Measurements from ENCODE around the gene PACRG.

The PACRG gene

GRCh38 chr6:163218361-163218894, 490.7 kb downstream of the PACRG start:
- DNase-seq, result no peak

DNA sequence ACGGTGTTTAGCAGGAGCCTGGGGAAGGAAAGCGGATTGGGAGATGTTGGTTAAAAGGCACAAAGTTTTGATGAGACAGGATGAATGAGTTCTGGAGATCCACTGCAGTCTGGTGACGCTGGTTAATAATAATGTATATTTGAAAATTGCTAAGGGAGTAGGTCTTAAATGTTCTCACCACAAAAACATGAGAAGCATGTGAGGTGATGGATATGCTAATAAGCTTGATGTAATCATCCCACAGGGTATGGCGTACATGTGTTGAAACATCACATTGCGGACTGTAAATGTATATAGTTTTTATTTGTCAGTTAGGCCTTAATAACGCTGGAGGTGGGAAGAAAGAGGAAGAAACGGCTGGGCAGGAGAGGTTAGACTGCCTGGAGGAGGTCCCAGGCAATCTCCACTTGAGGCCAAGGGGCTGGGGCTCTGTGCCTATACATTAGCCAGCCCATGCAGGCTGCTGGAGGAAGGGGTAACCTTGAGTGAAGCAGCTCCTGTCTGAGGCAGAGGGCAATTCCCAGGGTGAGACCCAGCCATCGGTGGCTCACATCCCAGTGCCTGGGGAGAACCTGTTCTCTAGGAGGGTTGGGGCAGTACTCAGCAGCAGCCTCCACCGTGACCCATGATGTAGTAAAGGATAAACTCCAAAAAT, 498.5 kb downstream of the PACRG start:
- no peak for DNase-seq

- DNase-seq, result no peak
Measured at GRCh38 chr6:163226836-163227485, 499.2 kb downstream of the PACRG start.

DNA sequence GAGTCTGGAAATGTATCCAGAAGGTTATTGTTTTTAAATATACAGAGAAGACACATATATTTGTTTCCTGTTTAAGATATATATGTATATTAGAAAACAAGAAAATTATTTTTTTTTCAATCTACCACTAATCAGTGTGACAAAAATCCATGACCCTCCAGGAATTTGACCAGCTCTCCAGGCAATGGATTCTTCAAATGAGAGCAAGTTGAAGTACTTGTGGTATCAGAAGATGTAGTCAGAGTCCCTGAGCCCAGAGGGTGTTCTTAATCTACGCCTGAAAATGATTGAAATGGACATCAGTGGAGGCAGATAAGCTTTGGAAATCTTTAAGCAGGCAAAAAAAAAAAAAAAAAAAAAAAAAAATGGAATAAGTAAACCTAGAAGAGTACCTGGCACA, 500.3 kb downstream of the PACRG start:
- no peak for DNase-seq

- no peak for DNase-seq
Measured at GRCh38 chr6:163229050-163229449, 501.3 kb downstream of the PACRG start.

- DNase-seq, result no peak
Measured at GRCh38 chr6:163230901-163231300, 503.1 kb downstream of the PACRG start.

- DNase-seq, result no peak
Measured at GRCh38 chr6:163231356-163232014, 503.7 kb downstream of the PACRG start.

DNA sequence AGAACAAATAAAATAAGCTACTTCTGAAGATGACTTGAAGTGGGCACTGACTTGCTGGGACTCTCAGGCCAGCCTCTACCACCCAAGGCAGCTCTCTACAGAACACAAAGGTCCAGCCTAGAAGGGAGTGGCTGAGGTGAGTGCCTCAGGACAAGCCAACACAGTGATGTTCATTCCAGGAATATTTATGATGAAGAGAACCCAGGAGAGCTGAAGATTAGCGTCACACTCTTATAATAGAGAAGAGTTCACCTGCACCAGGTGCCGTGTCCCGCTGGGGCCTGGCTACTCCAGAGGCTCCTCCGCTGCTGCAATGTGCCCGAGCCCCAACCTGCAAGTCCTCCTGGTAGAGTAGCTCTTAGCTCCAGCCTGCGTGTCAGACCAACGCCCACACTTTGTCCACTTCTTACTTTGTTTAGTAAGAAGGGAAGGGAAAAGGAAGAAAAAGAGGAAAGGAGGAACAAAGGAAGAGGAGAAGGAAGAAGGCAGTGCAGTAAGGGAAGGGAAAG, 504.3 kb downstream of the PACRG start:
- DNase-seq, result no peak

DNA sequence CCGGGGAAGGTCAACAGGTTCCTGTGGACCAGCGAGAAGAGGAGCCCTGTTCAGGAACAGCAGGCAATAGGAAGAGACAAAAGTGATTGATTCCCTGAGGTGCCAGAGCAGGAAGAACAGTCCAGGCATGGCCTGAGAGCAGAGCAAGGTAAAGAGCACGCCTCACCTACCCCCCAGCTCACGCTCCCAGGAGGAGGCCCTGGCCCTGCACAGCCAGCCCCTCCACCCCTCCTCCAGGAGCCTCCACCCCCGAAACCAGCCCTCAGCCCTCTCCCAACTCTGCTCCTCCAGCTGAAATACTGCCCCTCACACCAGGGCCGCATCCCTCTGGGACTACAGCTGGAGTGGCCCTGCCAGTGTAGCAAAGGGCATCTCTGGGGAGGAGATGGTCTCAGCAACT, 504.9 kb downstream of the PACRG start:
- DNase-seq, result no peak

- DNase-seq, result no peak
Measured at GRCh38 chr6:163237110-163237509, 509.3 kb downstream of the PACRG start.

DNA sequence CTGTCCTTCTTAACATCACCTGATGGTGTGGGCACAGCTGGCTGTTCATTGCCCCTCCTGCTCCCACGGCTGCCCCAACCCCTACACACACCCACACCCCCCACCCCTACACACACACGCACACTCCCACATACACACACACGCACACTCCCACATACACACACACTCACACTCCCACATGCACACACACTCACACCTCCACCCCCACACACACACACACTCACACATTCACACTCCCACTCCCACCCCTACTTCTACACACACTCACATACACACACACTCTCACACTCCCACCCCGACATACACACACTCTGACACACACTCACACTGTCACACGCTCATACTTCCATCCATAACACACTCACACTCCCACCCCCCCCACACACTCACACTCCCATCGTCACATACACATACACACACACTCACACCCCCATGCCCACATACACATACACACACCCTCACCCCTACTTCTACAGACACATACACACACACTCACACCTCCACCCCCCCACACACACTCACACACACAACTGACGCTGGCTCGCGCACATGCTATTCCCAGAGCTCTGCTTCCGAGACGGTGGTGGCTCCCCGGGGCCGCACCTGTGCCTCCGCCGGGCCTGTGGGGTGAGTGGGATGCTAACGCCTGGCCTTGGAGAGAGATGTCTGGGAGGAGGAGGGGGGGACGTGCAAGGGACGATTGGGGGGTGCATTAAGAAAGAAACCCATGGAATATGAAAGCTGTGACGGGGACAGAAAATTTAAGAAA, 512.0 kb downstream of the PACRG start:
- DNase-seq, result no peak

DNA sequence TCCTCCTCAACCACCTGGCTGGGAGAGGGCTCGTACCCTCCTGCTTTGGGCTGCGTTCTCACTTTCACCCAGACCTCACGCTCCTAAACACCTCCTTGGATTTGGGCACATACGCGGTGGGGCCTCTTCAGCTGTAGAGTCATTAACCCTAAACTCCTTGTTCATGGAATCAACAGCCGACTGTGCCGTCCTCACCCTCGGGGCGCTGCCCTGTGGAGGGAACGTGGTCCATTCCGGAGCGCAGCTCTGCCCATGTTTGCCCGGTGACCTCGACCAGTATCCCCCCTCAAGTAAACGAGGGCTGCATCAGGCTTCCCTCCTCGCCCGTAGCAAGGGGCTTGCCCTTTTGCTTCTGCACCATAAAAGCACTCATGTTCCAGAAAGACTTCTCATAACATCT, 512.8 kb downstream of the PACRG start:
- DNase-seq, result no peak

DNA sequence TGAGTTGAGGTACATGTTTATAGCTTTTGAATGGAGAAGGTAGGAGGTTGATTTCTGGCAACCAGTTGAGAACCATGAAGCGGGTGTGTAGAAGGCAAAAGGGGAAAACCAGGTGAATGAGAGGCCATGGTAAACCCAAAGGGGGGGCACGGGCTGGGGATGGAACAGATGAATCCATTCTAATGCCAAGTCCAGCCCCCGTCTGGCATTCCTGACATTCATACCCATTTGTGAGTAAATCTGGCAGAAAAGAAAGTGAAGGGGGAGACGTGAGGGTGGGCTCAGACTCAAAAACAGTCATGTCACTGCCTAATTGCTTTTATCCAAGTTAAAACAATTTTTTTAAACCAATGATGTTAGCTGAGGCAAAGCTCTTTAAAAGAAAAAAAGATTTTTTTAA, 513.9 kb downstream of the PACRG start:
- DNase-seq, result no peak

DNA sequence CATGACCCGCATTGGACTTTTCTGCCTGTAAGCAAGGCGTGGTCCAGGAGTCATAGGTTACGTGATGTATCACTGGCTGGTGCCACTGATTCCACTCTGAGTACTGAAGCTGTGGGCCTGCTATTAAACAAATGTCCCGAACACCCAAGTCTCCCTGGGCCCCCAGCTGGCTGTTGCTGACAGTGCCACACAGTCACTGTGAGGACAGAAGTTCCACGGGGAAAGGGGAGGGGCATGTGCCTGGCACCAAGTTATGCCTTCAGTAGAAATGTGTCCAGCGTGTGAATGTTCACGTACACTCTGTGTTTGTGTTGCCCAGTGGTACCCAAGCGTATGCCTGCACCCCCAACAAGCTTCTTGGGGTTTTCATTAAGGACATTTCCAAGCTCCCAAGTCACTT, 515.3 kb downstream of the PACRG start:
- no peak for DNase-seq

DNA sequence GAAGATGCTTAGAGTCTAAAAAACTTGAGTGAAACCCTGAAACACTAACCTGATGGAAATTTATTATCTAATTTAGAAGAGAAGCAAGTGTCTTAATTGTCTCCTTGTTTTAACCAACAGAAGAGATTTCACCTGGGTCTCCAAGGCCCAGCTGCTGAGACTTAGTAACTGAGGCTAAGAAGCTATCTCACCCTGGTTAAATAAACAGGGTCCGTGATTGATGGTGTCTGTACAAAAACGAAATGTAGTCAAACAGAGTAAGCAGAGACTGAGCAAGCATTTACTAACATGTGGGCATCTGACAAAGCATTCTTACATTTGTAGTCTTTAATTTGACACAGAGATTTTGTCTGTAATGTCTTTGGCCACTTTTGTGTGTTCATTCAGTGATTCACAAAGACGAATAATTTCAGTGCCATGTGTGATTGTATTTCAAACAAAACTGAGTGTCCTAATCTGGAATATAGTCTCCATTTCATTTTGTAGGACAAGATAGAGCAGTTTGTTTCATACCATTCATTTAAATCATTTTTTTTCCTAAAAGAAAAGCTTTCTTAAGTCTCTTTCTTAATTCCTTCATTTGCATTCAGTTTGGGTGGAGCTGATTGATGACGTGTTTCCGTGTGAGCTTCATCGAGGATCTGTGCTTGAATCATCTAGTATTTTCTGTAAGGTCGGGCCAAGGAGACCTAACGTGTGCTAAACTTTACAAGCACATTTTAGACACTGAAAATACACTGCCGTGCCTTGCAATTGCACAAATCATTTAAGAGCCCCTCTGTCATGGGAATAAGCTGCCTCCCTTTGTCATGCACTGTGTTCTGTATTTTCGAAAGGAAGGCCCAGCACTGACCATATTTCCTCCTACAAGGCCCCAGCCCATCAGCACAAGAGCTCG, 516.2 kb downstream of the PACRG start:
- no peak for DNase-seq

GRCh38 chr6:163248051-163248450, 520.3 kb downstream of the PACRG start:
- no peak for DNase-seq

DNA sequence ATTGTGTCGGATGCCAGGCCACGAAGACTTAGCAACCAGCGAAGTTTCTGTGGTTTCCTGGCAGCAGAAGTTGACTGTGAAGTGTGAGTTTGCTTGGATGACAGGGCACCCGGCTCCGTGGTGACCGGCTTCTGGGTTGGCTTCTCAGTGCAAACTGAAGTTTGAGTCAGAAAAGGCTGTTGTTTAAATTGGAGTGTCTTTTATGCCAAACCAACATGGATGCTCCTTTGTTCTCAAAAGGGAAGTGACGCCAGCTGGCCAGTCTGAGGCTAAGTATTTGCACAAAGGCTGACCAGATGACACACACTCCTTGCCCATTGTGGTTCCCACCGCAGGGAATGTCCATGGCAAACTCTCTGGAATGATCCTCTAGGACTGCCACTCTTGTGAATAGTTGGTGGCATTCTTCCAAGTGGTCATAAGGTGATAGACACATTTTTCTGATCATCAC, 521.9 kb downstream of the PACRG start:
- DNase-seq, result no peak

GRCh38 chr6:163250116-163250515, 522.3 kb downstream of the PACRG start:
- DNase-seq, result no peak

DNA sequence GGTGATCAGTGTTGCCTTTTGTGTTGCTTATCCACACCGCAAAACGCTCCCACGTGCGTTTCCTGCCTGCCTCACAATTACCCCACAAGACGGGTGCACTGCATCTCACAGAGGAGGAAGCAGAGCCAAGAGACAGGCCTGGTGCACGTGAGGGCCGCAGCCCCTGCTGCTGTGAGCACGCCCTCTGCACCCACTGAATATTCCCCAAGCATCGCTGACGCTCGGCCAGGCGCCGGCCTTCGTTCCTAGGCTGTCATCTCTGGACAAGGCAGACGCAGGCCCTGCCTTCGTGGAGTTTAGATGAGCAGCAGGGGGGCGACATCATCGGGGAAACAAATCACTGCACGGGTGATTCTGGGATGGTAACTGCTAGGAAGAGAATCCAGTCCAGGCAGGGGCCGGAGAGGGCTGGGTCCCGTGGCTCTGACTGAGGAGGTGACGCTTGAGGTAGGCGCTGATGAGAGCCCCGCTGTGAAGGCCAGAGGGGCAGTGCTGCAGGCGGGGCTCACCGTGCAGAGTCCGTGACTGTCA, 524.4 kb downstream of the PACRG start:
- DNase-seq, result no peak

DNA sequence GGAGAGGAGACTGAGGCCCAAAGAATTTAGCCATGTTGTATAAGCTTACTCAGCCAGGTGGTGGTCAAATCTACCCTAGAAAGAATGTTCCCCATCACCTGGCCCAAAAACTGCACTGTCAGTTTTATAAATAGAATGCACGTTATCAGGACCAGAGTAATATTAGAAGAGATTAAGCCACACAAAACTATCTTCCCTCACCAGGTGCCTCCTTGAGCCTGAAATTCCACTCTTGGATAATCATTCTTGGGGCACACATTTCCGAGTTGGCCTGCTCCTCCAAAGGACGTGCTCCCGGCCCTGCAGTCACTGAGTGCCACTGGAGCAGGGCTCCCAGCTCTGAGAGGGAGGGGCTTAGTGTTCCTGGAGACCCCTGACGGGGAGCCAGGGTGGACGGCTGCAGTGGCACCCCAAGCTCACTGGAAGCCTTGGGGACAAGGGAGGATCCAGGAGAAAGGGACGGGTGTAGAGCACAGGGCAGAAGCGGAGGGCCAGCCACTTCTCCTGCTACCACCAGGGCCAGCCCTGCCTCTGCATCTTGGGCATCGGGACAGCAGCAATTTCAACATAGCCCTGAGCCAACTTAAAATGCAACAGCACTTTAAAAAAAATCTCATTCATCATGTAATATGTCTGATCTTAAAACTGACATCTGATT, 525.9 kb downstream of the PACRG start:
- DNase-seq, result no peak

GRCh38 chr6:163254341-163254835, 526.6 kb downstream of the PACRG start:
- no peak for DNase-seq
